Right cardiac atrium (tissue), 5 donors: Measurements from ENCODE around the gene TVP23A. TPM values are rescaled to one million over a fixed set of nuclear protein-coding genes. Genes with fewer than 3 reads are reported as not detected.

Source experiments
- ATAC-seq, 2 donors: fragments of 200-7000 bp; cut with Tn5 transposase; one replicate each; pipeline versions ENCODE4 v1.8.0 to v1.9.1; 2020; ENCODE audit warnings: moderate library complexity in 2 of 2, mild to moderate bottlenecking in 1 of 2
- DNase-seq, 3 donors: peaks; one replicate each; pipeline ENCODE4 v3.0.0-alpha.2; 2020
- H3K27ac ChIP-seq: one replicate; pipeline ENCODE4 v1.5.1; 2013; ENCODE audit warnings: mild to moderate bottlenecking, low read length, control low read depth, moderate library complexity
- H3K27me3 ChIP-seq: one replicate; pipeline ENCODE4 v1.6.1; 2013; ENCODE audit not compliant: control insufficient read depth, insufficient read depth
- H3K4me1 ChIP-seq: one replicate; pipeline ENCODE4 v1.6.1; 2013; ENCODE audit warnings: low read length; ENCODE audit not compliant: control insufficient read depth, insufficient read depth
- H3K4me3 ChIP-seq: one replicate; pipeline ENCODE4 v1.5.1; 2013; ENCODE audit warnings: low read length, control low read depth
- H3K9me3 ChIP-seq: one replicate; pipeline ENCODE4 v1.6.1; 2013; ENCODE audit warnings: low read length; ENCODE audit not compliant: control insufficient read depth
- WGBS: extraction: QIAGEN DNeasy Blood & Tissue Kit; methylation state at CpG from one replicate; pipeline ENCODE4 v1.1.7; 2013; 5-methylcytosine and 5-hydroxymethylcytosine counted together
- intact Hi-C, 4 donors: fragments of 100-400 bp; cut with DNase I; formaldehyde crosslinking; loops; one replicate each; pipeline versions ENCODE4 v1.11.0 to v1.14.0; 2022 to 2023
- polyA plus RNA-seq: library from polyadenylated mRNA; stranded (reverse); fragments of 200-250 nt; gene quantifications from one replicate; pipeline ENCODE4 v1.2.3, GENCODE V29; 2013
- total RNA-seq, 4 donors: library from RNA; stranded (reverse); fragmentation: NEBNext Ultra II Directional; extraction: Animal tissue kit (Norgen Biotek cat#: 25700); gene quantifications; one replicate each; pipeline ENCODE4 v1.2.1, GENCODE V29; 2021
- donor health status: healthy with polysubstance abuse.
- donor health status: DM: no; HTN: yes; CAD: no.
- donor health status: DM: no; HTN: no; CAD: no.
- donor health status: DM: no; HTN: yes; CAD: no; lungs with severe emphysema.
- donor health status: DM: yes; HTN: yes; CAD: no.

The TVP23A gene
- total and polyA plus RNA-seq, 5 donors, result 1.4 to 3.2 (median 2.0) TPM

DNA sequence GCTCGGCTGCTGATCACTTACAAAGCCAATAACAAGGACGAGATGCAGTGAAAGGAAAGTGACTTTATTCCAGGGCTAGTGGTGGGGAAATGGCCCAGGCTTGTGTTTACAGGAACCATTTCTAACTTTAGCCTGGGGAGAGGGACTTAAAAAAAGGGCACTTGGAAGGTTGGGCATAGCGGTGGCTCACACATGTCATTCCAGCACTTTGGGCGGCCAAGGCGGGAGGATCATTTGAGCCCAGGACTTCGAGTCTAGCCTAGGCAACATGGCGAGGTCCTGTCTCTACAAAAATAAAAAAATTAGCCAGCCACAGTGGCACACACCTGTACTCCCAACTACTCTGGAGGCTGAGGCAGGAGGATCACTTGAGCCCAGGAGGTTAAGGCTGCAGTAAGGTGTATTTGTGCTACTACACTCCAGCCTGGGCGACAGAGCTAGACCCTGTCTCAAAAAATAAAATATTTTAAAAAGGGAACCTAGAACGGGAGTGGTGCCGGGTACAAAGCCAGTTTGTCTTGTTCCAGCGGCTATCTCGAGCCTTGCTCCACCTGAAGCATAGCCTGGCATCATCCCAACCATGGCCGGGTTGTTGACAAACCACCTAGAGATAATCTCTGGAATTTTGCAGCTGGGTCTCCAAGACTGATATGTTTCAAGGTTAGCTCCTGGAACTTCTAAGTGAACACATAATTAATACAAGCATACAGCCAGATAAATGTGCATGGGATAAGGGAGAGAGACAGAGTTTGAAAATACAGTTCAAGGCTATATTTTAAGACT is 5.7 kb upstream of the TVP23A start:
- DNase-seq (peak in 1 of 3 donors; percentile 66), ATAC-seq (no peak)
- Histone ChIP-seq H3K4me1 (peaks cover 8% of the 10 kb centered on the region), H3K27ac (no peak overlapping the region), H3K4me3 (no peak overlapping the region), H3K27me3 (no peaks in the 10 kb centered on the region), H3K9me3 (no peaks in the 10 kb centered on the region)
- intact Hi-C loops, result loop anchor here in 2 of 4 donors (10.0 kb wide), 2 partner anchors 60 to 70 kb away; no protein-coding TSS in a partner anchor
- WGBS, result 79% methylated on average over 13 of the region's 13 CpGs

DNA sequence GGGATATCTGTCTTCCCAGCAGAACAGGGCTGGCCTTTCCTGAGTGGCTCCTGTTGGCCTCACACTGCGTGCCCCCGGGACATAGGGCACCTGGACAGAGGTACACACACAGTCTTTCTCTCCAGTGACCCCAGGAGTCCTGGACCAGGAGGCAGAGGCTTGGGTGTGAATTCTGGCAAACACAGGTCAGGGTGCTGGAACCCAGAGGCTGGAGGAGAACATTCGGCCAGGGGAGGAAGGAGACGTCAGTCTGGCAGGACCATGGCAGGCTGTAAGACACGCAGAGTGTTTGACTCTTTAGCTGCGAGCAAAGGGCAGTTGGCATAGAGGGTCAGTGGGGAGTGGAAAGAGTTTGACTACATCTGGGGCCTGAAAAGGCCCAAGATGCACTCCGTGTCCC is 4.1 kb upstream of the TVP23A start:
- DNase-seq (no peak), ATAC-seq (no peak)
- peaks cover under 1% of the 10 kb centered on the region for H3K4me1 ChIP-seq
- intact Hi-C loops, result loop anchor here in 2 of 4 donors (10.0 kb wide), 2 partner anchors 58 to 68 kb away; no protein-coding TSS in a partner anchor
- 85% methylated on average over 7 of the region's 7 CpGs for WGBS
- no peaks in the 10 kb centered on the region for H3K27me3 ChIP-seq
- no peak overlapping the region for H3K4me3 ChIP-seq
- H3K27ac ChIP-seq, result no peak overlapping the region
- H3K9me3 ChIP-seq, result no peaks in the 10 kb centered on the region

DNA sequence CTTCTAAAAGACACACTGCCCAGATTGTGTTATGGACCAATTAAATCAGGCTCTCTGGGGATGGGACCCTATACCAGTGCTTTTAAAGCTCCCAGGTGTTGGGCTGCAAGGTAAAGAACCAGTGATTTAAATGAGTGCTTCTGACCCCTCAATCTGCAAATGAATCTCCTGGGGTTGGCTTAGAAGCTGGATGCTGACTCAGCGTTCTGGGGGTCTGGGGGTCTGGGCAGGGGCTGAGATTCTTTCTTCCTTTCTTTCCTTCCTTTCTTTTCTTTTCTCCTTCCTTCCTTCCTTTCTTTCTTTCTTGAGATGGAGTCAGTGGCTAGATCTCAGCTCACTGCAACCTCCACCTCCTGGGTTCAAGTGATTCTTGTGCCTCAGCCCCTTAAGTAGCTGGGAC is 2.0 kb upstream of the TVP23A start:
- Histone ChIP-seq H3K9me3 (no peaks in the 10 kb centered on the region), H3K4me3 (no peak overlapping the region), H3K27ac (no peak overlapping the region), H3K27me3 (no peaks in the 10 kb centered on the region), H3K4me1 (no peaks in the 10 kb centered on the region)
- DNase-seq (no peak), ATAC-seq (no peak)
- WGBS, result 55% methylated on average over 1 of the region's 1 CpG
- intact Hi-C loops, result loop anchor here in 2 of 4 donors (10.0 kb wide), 2 partner anchors 56 to 66 kb away; no protein-coding TSS in a partner anchor

DNA sequence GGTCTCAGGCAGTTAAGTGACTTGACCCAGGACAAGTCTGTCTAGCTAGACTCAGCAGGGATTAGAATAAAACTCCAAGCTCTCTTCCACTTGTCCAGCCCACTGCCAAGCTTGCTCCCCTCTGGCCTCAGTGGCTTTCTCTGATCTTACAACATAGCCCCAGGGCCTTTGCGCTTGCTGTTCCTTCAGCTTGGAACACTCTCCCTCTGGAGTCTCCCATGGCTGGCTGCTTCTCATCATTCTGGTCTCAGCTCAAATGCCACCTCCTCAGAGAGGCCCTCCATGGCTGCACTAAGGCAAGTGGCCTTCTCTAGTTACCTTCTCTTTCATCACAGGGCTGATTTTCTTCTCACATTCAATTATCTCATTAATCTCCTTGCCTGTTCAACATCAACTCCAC is 1.1 kb downstream of the TVP23A start:
- Histone ChIP-seq H3K4me1 (no peaks in the 10 kb centered on the region), H3K9me3 (no peaks in the 10 kb centered on the region), H3K27me3 (no peaks in the 10 kb centered on the region), H3K27ac (no peak overlapping the region), H3K4me3 (no peak overlapping the region)
- WGBS, result 100% methylated on average over 1 of the region's 1 CpG
- intact Hi-C loops, result no loop called here
- DNase-seq (no peak), ATAC-seq (no peak)

DNA sequence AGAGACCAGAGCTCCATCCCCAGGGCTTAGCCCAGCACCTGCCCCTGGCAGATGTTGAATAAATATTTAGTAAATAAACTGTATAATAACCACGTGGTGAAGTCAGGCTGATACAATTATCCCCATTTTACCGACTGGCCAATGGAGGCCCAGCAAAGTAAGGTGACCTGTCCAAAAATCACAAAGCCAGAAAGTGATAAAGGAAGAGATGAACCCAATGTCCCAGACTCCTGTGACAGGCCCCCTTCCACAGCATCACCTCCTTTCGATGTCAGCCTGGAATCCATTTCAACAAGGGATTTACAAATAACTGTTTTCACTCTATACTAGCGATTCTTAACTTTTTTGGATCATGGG is 5.5 kb downstream of the TVP23A start:
- 79% methylated on average over 4 of the region's 4 CpGs for WGBS
- no peak overlapping the region for H3K4me3 ChIP-seq
- DNase-seq, result no peak
- H3K4me1 ChIP-seq, result no peaks in the 10 kb centered on the region
- no peak overlapping the region for H3K27ac ChIP-seq
- ATAC-seq, result no peak
- no peaks in the 10 kb centered on the region for H3K9me3 ChIP-seq
- H3K27me3 ChIP-seq, result no peaks in the 10 kb centered on the region
- intact Hi-C loops, result no loop called here

DNA sequence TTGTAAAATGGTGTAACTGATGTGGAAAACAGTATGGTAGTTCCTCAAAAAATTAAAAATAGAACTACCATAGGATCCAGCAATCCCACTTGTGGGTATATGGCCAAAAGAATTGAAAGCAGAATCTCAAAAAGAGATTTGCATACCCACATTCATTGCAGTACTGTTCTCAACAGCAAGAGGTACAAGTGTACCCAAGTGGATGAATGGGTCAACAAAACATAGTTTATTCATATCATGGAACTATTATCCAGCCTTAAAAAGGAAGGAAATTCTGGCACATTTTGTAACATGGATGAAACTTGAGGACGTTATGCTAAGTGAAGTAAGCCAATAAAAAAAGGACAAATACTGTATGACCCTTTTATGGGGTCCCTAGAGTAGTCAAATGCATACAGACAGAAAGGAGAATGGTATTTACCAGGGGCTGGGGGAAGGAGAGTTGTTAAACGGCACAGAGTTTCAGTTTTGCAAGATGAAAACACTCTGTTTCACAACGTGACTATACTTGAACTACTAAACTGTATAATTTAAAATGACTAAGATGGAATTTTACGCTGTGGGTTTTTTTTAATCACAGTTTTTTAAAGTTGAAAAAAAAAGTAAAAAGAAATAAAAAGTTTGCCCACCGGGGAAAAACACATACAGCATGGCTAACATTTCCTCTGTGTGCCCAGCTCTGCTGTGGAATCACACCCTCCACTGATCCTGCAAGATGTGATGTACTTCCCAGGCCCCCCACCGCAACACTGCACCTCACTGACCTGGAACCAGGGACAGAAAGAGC is 6.1 kb downstream of the TVP23A start:
- H3K27me3 ChIP-seq, result no peaks in the 10 kb centered on the region
- no peaks in the 10 kb centered on the region for H3K4me1 ChIP-seq
- DNase-seq, result no peak
- 67% methylated on average over 6 of the region's 6 CpGs for WGBS
- H3K27ac ChIP-seq, result no peak overlapping the region
- no peak for ATAC-seq
- no peak overlapping the region for H3K4me3 ChIP-seq
- H3K9me3 ChIP-seq, result no peaks in the 10 kb centered on the region
- intact Hi-C loops, result no loop called here

DNA sequence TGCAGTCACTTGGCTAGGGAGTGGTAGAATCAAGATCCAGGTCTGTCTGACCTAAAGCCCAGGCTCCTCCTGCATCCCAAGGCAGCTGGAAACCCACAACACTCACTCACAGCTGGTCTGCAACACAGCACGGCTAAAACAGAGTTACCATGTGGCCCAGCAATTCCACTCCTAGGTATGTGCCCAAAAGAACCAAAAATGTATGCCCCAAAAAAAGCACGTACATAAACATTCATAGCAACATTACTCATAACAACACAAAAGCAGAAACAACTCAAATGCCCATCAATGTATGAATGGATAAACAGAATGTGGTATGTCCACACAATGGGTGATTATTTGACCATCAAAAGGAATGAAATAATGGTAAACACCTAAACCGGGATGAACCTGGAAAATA is 8.9 kb downstream of the TVP23A start:
- Histone ChIP-seq H3K27me3 (no peaks in the 10 kb centered on the region), H3K27ac (no peak overlapping the region), H3K4me3 (no peak overlapping the region), H3K9me3 (no peaks in the 10 kb centered on the region), H3K4me1 (no peaks in the 10 kb centered on the region)
- no peak for DNase-seq
- ATAC-seq, result no peak
- intact Hi-C loops, result no loop called here
- WGBS, result 96% methylated on average over 3 of the region's 3 CpGs

DNA sequence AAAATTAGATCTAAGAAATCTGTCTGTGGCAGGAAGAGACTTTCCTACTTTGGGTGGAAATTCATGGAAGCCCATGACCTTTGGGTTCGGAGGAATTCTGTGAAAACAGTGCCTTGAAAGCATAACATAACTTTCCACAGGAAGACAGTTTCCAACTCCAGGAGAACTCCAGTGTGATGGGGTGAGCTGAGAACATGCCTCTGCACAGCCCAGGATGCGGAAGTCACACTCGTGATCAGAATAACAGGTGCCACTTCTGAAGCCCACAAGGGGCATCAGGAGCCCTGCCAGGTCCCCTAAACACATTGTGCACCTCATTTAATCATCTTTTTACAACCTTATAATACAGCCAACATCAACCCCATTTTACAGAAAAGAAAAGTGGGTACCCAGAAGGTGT is 9.7 kb downstream of the TVP23A start:
- Histone ChIP-seq H3K27me3 (no peaks in the 10 kb centered on the region), H3K4me3 (no peak overlapping the region), H3K27ac (no peak overlapping the region), H3K9me3 (no peaks in the 10 kb centered on the region), H3K4me1 (no peaks in the 10 kb centered on the region)
- intact Hi-C loops, result no loop called here
- 81% methylated on average over 3 of the region's 3 CpGs for WGBS
- ATAC-seq, result peak in 1 of 2 donors; percentile 70
- no peak for DNase-seq

DNA sequence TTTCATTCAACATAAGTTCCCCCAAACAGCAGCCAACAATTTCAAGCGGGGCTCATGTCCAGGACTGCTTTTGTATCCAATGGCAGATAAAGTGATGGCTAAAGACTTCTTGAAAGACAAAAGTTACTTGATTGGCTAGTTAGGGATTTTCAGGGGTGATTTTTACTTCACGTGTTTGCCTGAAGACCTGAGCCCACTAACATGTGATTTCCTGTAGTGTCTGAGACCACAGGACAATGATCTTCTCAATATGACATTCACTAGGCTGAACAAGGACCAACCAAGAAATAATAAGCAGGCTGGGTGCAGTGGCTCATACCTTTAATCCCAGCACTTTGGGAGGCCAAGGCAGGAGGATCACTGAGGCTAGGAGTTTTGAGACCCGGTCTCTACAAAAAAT is 10.4 kb downstream of the TVP23A start:
- 85% methylated on average over 3 of the region's 3 CpGs for WGBS
- no peak for DNase-seq
- intact Hi-C loops, result no loop called here
- Histone ChIP-seq H3K9me3 (no peaks in the 10 kb centered on the region), H3K27ac (no peak overlapping the region), H3K4me3 (no peak overlapping the region), H3K27me3 (no peaks in the 10 kb centered on the region), H3K4me1 (peaks cover 1% of the 10 kb centered on the region)
- no peak for ATAC-seq

DNA sequence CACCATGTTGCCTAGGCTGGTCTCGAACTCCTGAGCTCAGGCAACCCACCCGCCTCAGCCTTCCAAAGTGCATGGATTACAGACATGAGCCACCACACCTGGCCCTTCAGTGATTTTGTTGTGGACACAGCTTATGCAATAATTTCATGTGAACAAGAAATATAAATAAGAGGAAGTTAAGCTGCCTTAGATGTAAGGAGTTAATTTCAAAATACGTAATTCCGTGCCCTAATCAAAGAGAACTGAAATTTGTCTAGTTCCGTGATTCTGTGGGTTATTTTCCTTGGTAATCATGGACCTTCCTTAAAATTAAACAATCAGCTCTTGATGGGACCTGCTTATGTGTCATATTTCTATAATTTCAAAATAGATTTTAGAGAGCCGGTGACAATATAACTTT is 11.9 kb downstream of the TVP23A start:
- 83% methylated on average over 6 of the region's 6 CpGs for WGBS
- H3K27ac ChIP-seq, result no peak overlapping the region
- no peak for ATAC-seq

DNA sequence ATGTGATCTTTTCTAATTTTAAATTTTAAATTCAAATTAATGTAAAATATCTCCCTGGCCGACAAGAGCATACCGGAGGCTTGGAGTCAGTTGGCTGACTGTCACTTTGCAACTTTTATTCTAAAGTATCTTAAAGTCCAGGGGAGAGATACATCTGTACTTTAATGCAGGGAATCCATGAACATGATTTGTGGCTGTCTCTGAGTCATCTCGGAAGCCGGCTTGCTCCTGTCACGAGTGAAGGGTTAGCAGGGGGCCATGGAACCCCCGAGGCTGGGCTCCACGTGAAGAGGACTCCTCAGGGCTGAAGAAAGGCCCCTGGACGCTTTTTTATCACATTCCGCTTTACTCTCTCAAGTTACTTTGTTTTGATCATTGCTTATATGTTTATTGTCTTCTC is 13.3 kb downstream of the TVP23A start:
- no peak overlapping the region for H3K27ac ChIP-seq
- H3K4me1 ChIP-seq, result peaks cover 1% of the 10 kb centered on the region
- ATAC-seq (no peak), DNase-seq (no peak)
- WGBS, result 84% methylated on average over 9 of the region's 9 CpGs
- intact Hi-C loops, result no loop called here
- no peaks in the 10 kb centered on the region for H3K27me3 ChIP-seq
- no peaks in the 10 kb centered on the region for H3K9me3 ChIP-seq
- no peak overlapping the region for H3K4me3 ChIP-seq

More for the DNA sequence above, 11.9 kb downstream of the TVP23A start:
- Histone ChIP-seq H3K4me3 (no peak overlapping the region), H3K4me1 (peaks cover 1% of the 10 kb centered on the region), H3K9me3 (no peaks in the 10 kb centered on the region), H3K27me3 (no peaks in the 10 kb centered on the region)
- intact Hi-C loops, result no loop called here
- no peak for DNase-seq
